ENCODE results near the gene NIT2.

DNA sequence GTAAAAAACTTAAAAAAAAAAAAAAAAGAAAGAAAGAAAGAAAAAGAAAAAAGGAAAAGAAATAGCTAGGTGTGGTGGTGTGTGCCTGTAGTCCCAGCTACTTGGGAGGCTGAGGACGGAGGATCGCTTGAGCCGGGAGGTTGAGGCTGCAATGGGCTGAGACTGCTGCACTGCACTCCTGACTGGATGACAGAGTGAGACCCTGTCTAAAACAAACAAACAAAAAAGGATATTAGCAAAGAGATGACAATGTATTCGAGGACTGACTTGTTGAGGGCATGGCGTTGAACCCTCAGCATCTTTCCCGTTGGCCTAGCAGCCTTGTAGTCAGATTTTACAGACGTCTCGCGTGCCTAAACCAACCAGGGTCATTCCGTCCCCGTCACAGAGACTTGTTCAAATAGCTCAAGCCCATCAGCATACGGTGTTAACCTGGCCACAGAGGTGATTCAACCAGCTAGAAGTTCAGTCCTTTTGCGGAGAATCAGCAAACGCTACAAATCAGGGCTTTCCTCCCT is 528 bp upstream of the NIT2 start:
- TF ChIP-seq GATA2 (IDR thresholded peaks at IDR 0.05; ENCODE audit: low read depth, low read length): no peak
- no peak for TF ChIP-seq GATA3 (IDR thresholded peaks at IDR 0.05; ENCODE audit: low read depth, low read length)
